HepG2 (cell line): Measurements from ENCODE around the gene TBC1D22A. TPM values are rescaled to one million over a fixed set of nuclear protein-coding genes. Genes with fewer than 3 reads are reported as not detected.

Experiments used
- ATAC-seq: fragments of 200-7000 bp; cut with Tn5 transposase; 3 replicates; pipeline ENCODE4 v1.9.1; 2020; ENCODE audit warnings: mild to moderate bottlenecking, moderate library complexity
- BruUV-seq: library from RNA; stranded (reverse); fragments of 400-500 nt; replicated peaks from 2 replicates; lab custom pipeline; 2021; lab: Mats Ljungman, UMichigan
- CTCF ChIA-PET: fragments of 300-600 bp; formaldehyde crosslinking; extraction: SDS; loops from one replicate; lab custom pipeline; 2021; ENCODE audit warnings: low total read pairs, inconsistent platforms, low intra/inter-chr PET ratio; lab: Yijun Ruan, JAX
- POLR2A ChIA-PET: fragments of 350-600 bp; sonication (Branson Sonifier 250); formaldehyde crosslinking; loops from one replicate; lab custom pipeline; 2020; ENCODE audit warnings: antibody characterized with exemption, inconsistent platforms; lab: Yijun Ruan, JAX
- DNase-seq: peaks from one replicate; pipeline ENCODE4 v3.0.0-alpha.2; 2015; ENCODE audit warnings: low spot score
- FAIRE-seq: peaks from 3 replicates; lab custom pipeline; 2011; peaks lifted over from hg19 to GRCh38; lab: Jason Lieb, UNC
- H2AFZ ChIP-seq: one replicate; pipeline ENCODE4 v1.6.1; 2011; ENCODE audit warnings: low read length, inconsistent platforms
- H3K27ac ChIP-seq: fragments of 300-600 bp; 3 replicates; pipeline ENCODE4 v1.8.0; 2011; ENCODE audit warnings: mixed run types, mild to moderate bottlenecking, mixed read lengths, low read length, inconsistent platforms; ENCODE audit not compliant: insufficient read depth; ENCODE audit errors: extremely low read length
- H3K27me3 ChIP-seq, 2 experiments: fragments of 200-600 bp in 1 of 2; 2 replicates in 1 of 2; 3 replicates in 1 of 2; pipeline versions ENCODE4 v1.6.0 to v1.8.0; 2011; ENCODE audit warnings: low read length in 2 of 2, mild to moderate bottlenecking in 2 of 2, moderate library complexity in 2 of 2, inconsistent platforms in 1 of 2; ENCODE audit not compliant: insufficient read depth in 2 of 2, control insufficient read depth in 1 of 2
- H3K36me3 ChIP-seq, 2 experiments: fragments of 200-600 bp in 1 of 2; replicated peaks in 1 of 2; 2 replicates in 1 of 2; 3 replicates in 1 of 2; pipeline versions ENCODE4 v1.5.1 to v1.8.0; 2011; ENCODE audit warnings: low read length in 2 of 2, inconsistent platforms in 1 of 2; ENCODE audit not compliant: insufficient read depth in 2 of 2, control insufficient read depth in 1 of 2
- H3K4me1 ChIP-seq: 2 replicates; pipeline ENCODE4 v1.5.1; 2012; ENCODE audit warnings: low read length, inconsistent platforms; ENCODE audit not compliant: insufficient read depth
- H3K4me2 ChIP-seq: 2 replicates; pipeline ENCODE4 v1.6.0; 2011; ENCODE audit warnings: low read depth, low read length, inconsistent platforms
- H3K4me3 ChIP-seq, 3 experiments: fragments of 200-600 bp in 1 of 3; sonication (generic), shearing (Covaris generic) in 1 of 3; replicated peaks in 1 of 3; 2 replicates each; pipeline ENCODE4 v1.5.1; 2011 to 2016; ENCODE audit warnings: low read length in 3 of 3, inconsistent platforms in 2 of 3, low read depth in 2 of 3, mild to moderate bottlenecking in 2 of 3, control low read depth in 1 of 3, mixed read lengths in 1 of 3; ENCODE audit not compliant: insufficient read depth in 1 of 3
- H3K79me2 ChIP-seq: one replicate; pipeline ENCODE4 v1.6.1; 2011; ENCODE audit warnings: low read length, inconsistent platforms; ENCODE audit not compliant: insufficient read depth
- H3K9ac ChIP-seq: 2 replicates; pipeline ENCODE4 v1.6.0; 2011; ENCODE audit warnings: mild to moderate bottlenecking, low read depth, low read length, inconsistent platforms; ENCODE audit not compliant: insufficient read depth
- H3K9me3 ChIP-seq: 2 replicates; pipeline ENCODE4 v1.5.1; 2012; ENCODE audit warnings: mild to moderate bottlenecking, low read length
- H4K20me1 ChIP-seq: 2 replicates; pipeline ENCODE4 v1.6.0; 2011; ENCODE audit warnings: inconsistent platforms, mild to moderate bottlenecking, low read length, moderate library complexity; ENCODE audit not compliant: insufficient read depth
- CREM ChIP-seq, 2 experiments: sonication (generic) in 1 of 2; formaldehyde crosslinking in 1 of 2; IDR thresholded peaks; 2 replicates each; pipeline versions ENCODE4 v1.4.0 to v1.6.1; 2016 to 2020; ENCODE audit warnings: antibody characterized with exemption in 1 of 2, mild to moderate bottlenecking in 1 of 2, missing genetic modification reagents in 1 of 2
- EED ChIP-seq: sonication (generic); formaldehyde crosslinking; IDR thresholded peaks from 2 replicates; pipeline ENCODE4 v1.5.0; 2020; ENCODE audit warnings: mild to moderate bottlenecking, missing genetic modification reagents
- FOXA1 ChIP-seq, 2 experiments: fragments of 450-650 bp in 1 of 2; sonication (generic) in 1 of 2; formaldehyde crosslinking in 1 of 2; IDR thresholded peaks; 2 replicates each; pipeline versions ENCODE4 v1.4.0 to v1.6.1; 2016 to 2020; ENCODE audit warnings: missing genetic modification reagents in 1 of 2
- FOXA3 ChIP-seq: IDR thresholded peaks from 2 replicates; pipeline ENCODE4 v1.6.1; 2016; ENCODE audit warnings: missing genetic modification reagents, missing compliant biosample characterization
- HHEX ChIP-seq: IDR thresholded peaks from 2 replicates; pipeline ENCODE4 v1.6.1; 2016; ENCODE audit warnings: control low read depth
- MED1 ChIP-seq: sonication (generic); formaldehyde crosslinking; IDR thresholded peaks from 2 replicates; pipeline ENCODE4 v1.4.0; 2020; ENCODE audit warnings: missing genetic modification reagents
- MTF2 ChIP-seq: sonication (generic); formaldehyde crosslinking; IDR thresholded peaks from 2 replicates; pipeline ENCODE4 v1.5.0; 2020; ENCODE audit warnings: missing genetic modification reagents, borderline replicate concordance
- TEAD3 ChIP-seq: optimal IDR thresholded peaks from 2 replicates; pipeline ENCODE3; 2016; ENCODE audit warnings: borderline replicate concordance
- ZGPAT ChIP-seq: IDR thresholded peaks from 2 replicates; pipeline ENCODE4 v1.6.1; 2016; ENCODE audit warnings: mild to moderate bottlenecking
- ZMAT3 ChIP-seq: sonication (generic); formaldehyde crosslinking; conservative IDR thresholded peaks from 2 replicates; pipeline ENCODE4 v1.7.0; 2021; ENCODE audit warnings: missing genetic modification reagents
- ZNF205 ChIP-seq: IDR thresholded peaks from 2 replicates; pipeline ENCODE4 v1.6.1; 2018; ENCODE audit warnings: missing biosample characterization, missing genetic modification reagents
- ZNF768 ChIP-seq: sonication (generic); formaldehyde crosslinking; IDR thresholded peaks from 2 replicates; pipeline ENCODE4 v1.4.0; 2020; ENCODE audit warnings: missing genetic modification reagents
- WGBS: methylation state at CpG from one replicate; pipeline ENCODE4 v1.1.6; 2017; ENCODE audit warnings: low lambda C conversion rate; 5-methylcytosine and 5-hydroxymethylcytosine counted together
- in situ Hi-C: cut with HindIII; loops from 2 replicates; pipeline ENCODE4 v1.10.0; 2017; ENCODE audit warnings: low pct_unique_long_range_greater_than_20kb; ENCODE audit not compliant: extremely low pct_ligation_motif_present
- intact Hi-C: fragments of 100-400 bp; cut with micrococcal nuclease; formaldehyde crosslinking; loops from one replicate; pipeline ENCODE4 v1.10.0; 2022; ENCODE audit not compliant: unreplicated experiment
- polyA plus RNA-seq, 8 experiments: library from polyadenylated mRNA; depleted of rRNA in 3 of 8; stranded (reverse) in 7 of 8; unstranded in 1 of 8; fragments of >200 nt; fragmentation: Illumina TruSeq in 4 of 8; extraction: Trizol in 4 of 8; gene quantifications; 2 replicates each; pipeline versions ENCODE4 v1.2.1 to v1.2.3, GENCODE V29; 2011 to 2016; ENCODE audit warnings: low read depth in 4 of 8, missing spikeins in 1 of 8, mixed read lengths in 1 of 8; ENCODE audit not compliant: insufficient read depth in 1 of 8
- total RNA-seq, 5 experiments: library from RNA; depleted of rRNA; stranded (reverse); fragments of >200 nt; fragmentation: Illumina TruSeq; extraction: Trizol; gene quantifications; 2 replicates each; pipeline ENCODE4 v1.2.3, GENCODE V29; 2016; ENCODE audit warnings: low read depth in 1 of 5
- TF ChIP-seq, protein P1 (sequence below): sonication (generic); formaldehyde crosslinking; IDR thresholded peaks from 2 replicates; pipeline ENCODE4 v1.5.0; 2020; ENCODE audit warnings: missing genetic modification reagents
- TF ChIP-seq, protein P2 (sequence below): IDR thresholded peaks from 2 replicates; pipeline ENCODE4 v1.6.1; 2016

TBC1D22A gene
- total and polyA plus RNA-seq, 2 of the 13 experiments (the other 11 are each of a cell fraction or from before 2014, with no cell fraction given): 17.3 to 18.0 TPM

DNA sequence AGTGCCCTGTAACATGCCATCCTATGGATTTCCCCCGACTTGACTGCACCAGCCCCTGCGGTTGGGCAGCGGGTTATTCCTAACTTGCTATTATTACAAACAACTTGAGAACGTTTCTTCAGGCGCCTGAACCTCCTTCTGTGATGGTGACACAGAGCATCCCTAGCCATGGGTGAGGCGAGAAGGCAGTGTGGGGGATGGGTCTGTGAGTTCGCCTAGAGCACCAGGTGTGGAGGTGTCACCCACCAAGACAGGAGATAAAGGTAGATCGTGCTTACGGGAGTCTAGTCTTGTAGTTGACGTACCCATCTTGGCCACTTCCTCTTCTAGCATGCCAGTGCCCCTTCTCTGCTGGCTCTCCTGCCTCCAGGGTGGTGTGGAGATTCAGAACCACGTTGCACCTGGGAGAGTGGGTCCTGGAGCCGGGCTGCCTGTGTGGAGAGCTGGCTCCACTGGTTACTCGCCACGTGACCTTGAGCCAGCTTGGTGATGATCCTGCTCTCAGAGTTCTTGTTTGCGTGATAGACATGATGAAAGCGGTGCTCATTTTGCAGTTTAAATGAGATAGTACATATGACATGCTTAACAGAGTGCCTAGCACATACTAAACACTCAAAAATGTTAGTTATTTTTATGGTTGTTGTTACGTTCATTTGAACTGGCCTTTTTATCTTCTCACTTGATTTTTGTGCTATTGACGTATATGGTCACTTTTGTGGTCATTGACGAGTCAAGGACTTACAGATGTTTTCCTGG lies 37.8 kb downstream of the TBC1D22A start:
- no peak overlapping the region for H3K27ac ChIP-seq
- in situ Hi-C loops: no loop called here
- intact Hi-C loops: no loop called here
- TF ChIP-seq ZNF768 (CRISPR knock-in tag) (0 out of 2 replicates have a peak, but pooled peaks have one; percentile 13), ZMAT3 (CRISPR knock-in tag) (no peak), ZNF205 (CRISPR knock-in tag) (0 out of 2 replicates have a peak, but pooled peaks have one; percentile 43), TEAD3 (CRISPR knock-in tag) (no peak)
- ChIA-PET CTCF (no interaction called here), POLR2A (interaction anchor here (1.0 to 3.2 kb wide), 2 partner anchors 38 to 46 kb away, joined by 4 to 22 read pairs; partner anchors contain the start of gene TBC1D22A)
- peaks cover 18 to 36% of the 10 kb centered on the region in 2 experiments for H3K36me3 ChIP-seq
- BruUV-seq: no TSS peak
- no peak overlapping the region for H3K4me3 ChIP-seq
- DNase-seq (no peak), ATAC-seq (no peak), FAIRE-seq (no peak)
- no peak overlapping the region for H3K9ac ChIP-seq
- H3K9me3 ChIP-seq: no peaks in the 10 kb centered on the region
- H3K4me2 ChIP-seq: no peak overlapping the region
- H3K4me1 ChIP-seq: peaks cover 68% of the 10 kb centered on the region
- no peaks in the 10 kb centered on the region for H3K27me3 ChIP-seq
- WGBS: 96% methylated on average over 19 of the region's 19 CpGs
- H3K79me2 ChIP-seq: peaks cover 4% of the 10 kb centered on the region
- H2AFZ ChIP-seq: no peak overlapping the region
- H4K20me1 ChIP-seq: no peaks in the 10 kb centered on the region

DNA sequence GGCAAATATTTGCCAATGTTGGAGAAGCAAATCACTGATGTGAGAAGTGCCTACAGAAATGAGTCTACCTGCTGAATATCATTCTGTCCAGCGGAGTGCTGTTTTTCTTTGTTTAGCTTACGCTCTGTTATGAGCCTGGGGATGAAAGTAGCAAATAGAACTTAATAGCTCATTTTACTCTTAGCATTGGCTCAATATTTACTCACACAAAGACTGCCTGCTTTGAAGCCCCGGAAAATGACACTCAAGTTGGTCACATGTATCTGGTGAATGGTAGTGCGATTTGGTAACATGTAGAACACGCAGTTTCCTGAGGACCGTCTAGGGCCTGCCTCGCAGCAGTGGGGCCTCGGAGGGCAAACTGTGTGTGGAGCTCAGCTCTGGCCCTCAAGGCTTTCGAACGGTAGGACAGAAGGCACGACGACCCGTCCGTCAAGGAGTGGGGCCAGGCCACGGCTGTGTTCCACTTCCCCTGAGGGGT lies 38.9 kb downstream of the TBC1D22A start:
- intact Hi-C loops (no loop called here), in situ Hi-C loops (no loop called here)
- FAIRE-seq (peak; percentile 12), DNase-seq (peak; percentile 83), ATAC-seq (no peak)
- H3K27me3 ChIP-seq: no peaks in the 10 kb centered on the region
- WGBS: 67% methylated on average over 15 of the region's 15 CpGs
- H2AFZ ChIP-seq: no peak overlapping the region
- peaks cover 4% of the 10 kb centered on the region for H3K79me2 ChIP-seq
- H4K20me1 ChIP-seq: no peaks in the 10 kb centered on the region
- BruUV-seq: no TSS peak
- no peaks in the 10 kb centered on the region for H3K9me3 ChIP-seq
- POLR2A ChIA-PET: interaction anchor here (0.8 to 3.5 kb wide), 7 partner anchors 14 to 47 kb away, joined by 3 to 22 read pairs (median 3); partner anchors contain the start of gene TBC1D22A
- H3K4me3 ChIP-seq: no peak overlapping the region
- peaks cover 15 to 35% of the 10 kb centered on the region in 2 experiments for H3K36me3 ChIP-seq
- H3K27ac ChIP-seq: peak overlapping the region; percentile 50
- peak overlapping the region; percentile 14; the same call in 1 of the 2 replicates for H3K4me2 ChIP-seq
- peaks cover 78% of the 10 kb centered on the region for H3K4me1 ChIP-seq
- CTCF ChIA-PET: no interaction called here
- 0 out of 2 replicates have a peak overlapping the region, but pooled peaks have one; percentile 13 for H3K9ac ChIP-seq
- TF ChIP-seq FOXA1 (IDR thresholded peaks at IDR 0.05) (no peak), FOXA1 (CRISPR knock-in tag; IDR thresholded peaks at IDR 0.05) (peak; percentile 63), MED1 (CRISPR knock-in tag) (no peak), ZGPAT (CRISPR knock-in tag) (0 out of 2 replicates have a peak, but pooled peaks have one; percentile 27), CREM (IDR thresholded peaks at IDR 0.05) (peak; percentile 41; the same call in 1 of the 2 replicates), CREM (CRISPR knock-in tag; IDR thresholded peaks at IDR 0.05) (no peak), EED (CRISPR knock-in tag) (no peak), HHEX (CRISPR knock-in tag) (peak; percentile 78), MTF2 (CRISPR knock-in tag) (no peak), FOXA3 (CRISPR knock-in tag) (peak; percentile 65; the same call in 1 of the 2 replicates)
- TF ChIP-seq, protein P1, sequence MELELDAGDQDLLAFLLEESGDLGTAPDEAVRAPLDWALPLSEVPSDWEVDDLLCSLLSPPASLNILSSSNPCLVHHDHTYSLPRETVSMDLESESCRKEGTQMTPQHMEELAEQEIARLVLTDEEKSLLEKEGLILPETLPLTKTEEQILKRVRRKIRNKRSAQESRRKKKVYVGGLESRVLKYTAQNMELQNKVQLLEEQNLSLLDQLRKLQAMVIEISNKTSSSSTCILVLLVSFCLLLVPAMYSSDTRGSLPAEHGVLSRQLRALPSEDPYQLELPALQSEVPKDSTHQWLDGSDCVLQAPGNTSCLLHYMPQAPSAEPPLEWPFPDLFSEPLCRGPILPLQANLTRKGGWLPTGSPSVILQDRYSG (CRISPR knock-in tag): no peak
- TF ChIP-seq, protein P2, sequence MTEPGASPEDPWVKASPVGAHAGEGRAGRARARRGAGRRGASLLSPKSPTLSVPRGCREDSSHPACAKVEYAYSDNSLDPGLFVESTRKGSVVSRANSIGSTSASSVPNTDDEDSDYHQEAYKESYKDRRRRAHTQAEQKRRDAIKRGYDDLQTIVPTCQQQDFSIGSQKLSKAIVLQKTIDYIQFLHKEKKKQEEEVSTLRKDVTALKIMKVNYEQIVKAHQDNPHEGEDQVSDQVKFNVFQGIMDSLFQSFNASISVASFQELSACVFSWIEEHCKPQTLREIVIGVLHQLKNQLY: no peak
